SK-N-SH (cell line): Measurements from ENCODE around the gene TEX9. TPM values are rescaled to one million over a fixed set of nuclear protein-coding genes. Genes with fewer than 3 reads are reported as not detected.
A peak's percentile ranks its signal among the peaks of the same experiment; 100 is the strongest.

Source experiments
- CTCF ChIA-PET: fragments of 300-600, 350-600 bp; formaldehyde crosslinking; extraction: SDS; loops from one replicate; lab custom pipeline; 2021; lab: Yijun Ruan, JAX
- POLR2A ChIA-PET: fragments of 350-600 bp; sonication (Branson Sonifier 250); formaldehyde crosslinking; extraction: SDS; loops from one replicate; lab custom pipeline; 2020; ENCODE audit warnings: antibody characterized with exemption, inconsistent platforms; lab: Yijun Ruan, JAX
- DNase-seq: peaks from one replicate; pipeline ENCODE4 v3.0.0; 2012
- H2AFZ ChIP-seq: fragments of 200-600 bp; sonication (generic); 2 replicates; pipeline ENCODE4 v1.8.1; 2016; ENCODE audit warnings: antibody characterized with exemption, mild to moderate bottlenecking, low read depth
- H3F3A ChIP-seq: fragments of 200-600 bp; sonication (generic); replicated peaks from 2 replicates; pipeline ENCODE3; 2016; ENCODE audit warnings: antibody characterized with exemption, mild to moderate bottlenecking; ENCODE audit not compliant: insufficient read depth
- H3K27ac ChIP-seq, 2 experiments: fragments of 200-500 bp in 1 of 2; fragments of 200-600 bp in 1 of 2; sonication (Bioruptor generic) in 1 of 2; sonication (generic), shearing (Covaris generic) in 1 of 2; 2 replicates each; pipeline versions ENCODE4 v1.5.1 to v1.6.1; 2014 to 2016; ENCODE audit warnings: low read depth in 2 of 2, inconsistent platforms in 1 of 2, low read length in 1 of 2, mild to moderate bottlenecking in 1 of 2, mixed read lengths in 1 of 2
- H3K27me3 ChIP-seq: fragments of 200-600 bp; sonication (generic), shearing (Covaris generic); 2 replicates; pipeline ENCODE4 v1.6.1; 2016; ENCODE audit warnings: mixed run types; ENCODE audit not compliant: insufficient read depth
- H3K36me3 ChIP-seq, 2 experiments: fragments of 200-500 bp in 1 of 2; fragments of 200-600 bp in 1 of 2; sonication (Bioruptor generic) in 1 of 2; sonication (generic) in 1 of 2; replicated peaks in 1 of 2; 2 replicates each; pipeline versions ENCODE3 to v1.5.1; 2014 to 2016; ENCODE audit warnings: low read length in 1 of 2, mild to moderate bottlenecking in 1 of 2; ENCODE audit not compliant: insufficient read depth in 2 of 2, control insufficient read depth in 1 of 2
- H3K4me1 ChIP-seq, 2 experiments: fragments of 200-500 bp in 1 of 2; fragments of 200-600 bp in 1 of 2; sonication (Bioruptor generic) in 1 of 2; sonication (generic), shearing (Covaris generic) in 1 of 2; 2 replicates each; pipeline versions ENCODE4 v1.5.1 to v1.6.1; 2014 to 2016; ENCODE audit warnings: low read depth in 1 of 2, low read length in 1 of 2, mixed run types in 1 of 2; ENCODE audit not compliant: insufficient read depth in 2 of 2, control insufficient read depth in 1 of 2
- H3K4me2 ChIP-seq: fragments of 200-600 bp; sonication (generic), shearing (Covaris generic); 2 replicates; pipeline ENCODE4 v1.6.1; 2017; ENCODE audit warnings: mixed run types
- H3K4me3 ChIP-seq, 2 experiments: fragments of 200-500 bp in 1 of 2; fragments of 200-600 bp in 1 of 2; sonication (Bioruptor generic) in 1 of 2; sonication (generic), shearing (Covaris generic) in 1 of 2; 2 replicates each; pipeline versions ENCODE4 v1.5.1 to v1.8.1; 2014 to 2016; ENCODE audit warnings: low read depth in 2 of 2, inconsistent platforms in 1 of 2, low read length in 1 of 2, mild to moderate bottlenecking in 1 of 2, mixed read lengths in 1 of 2, moderate library complexity in 1 of 2
- H3K79me2 ChIP-seq: fragments of 200-600 bp; sonication (generic); 2 replicates; pipeline ENCODE4 v1.8.1; 2017; ENCODE audit warnings: mild to moderate bottlenecking; ENCODE audit not compliant: insufficient read depth
- H3K9ac ChIP-seq: fragments of 200-600 bp; sonication (generic); 2 replicates; pipeline ENCODE4 v1.6.1; 2017; ENCODE audit warnings: mixed run types
- H3K9me2 ChIP-seq: fragments of 200-600 bp; sonication (generic); 2 replicates; pipeline ENCODE4 v1.6.1; 2017; ENCODE audit warnings: mixed run types
- H3K9me3 ChIP-seq: fragments of 200-600 bp; sonication (generic); 2 replicates; pipeline ENCODE4 v1.6.1; 2017; ENCODE audit warnings: mixed run types, mild to moderate bottlenecking, moderate library complexity
- H4K20me1 ChIP-seq: fragments of 200-600 bp; sonication (generic); 2 replicates; pipeline ENCODE4 v1.6.1; 2017; ENCODE audit warnings: mild to moderate bottlenecking, mixed run types; ENCODE audit not compliant: insufficient read depth
- ELF1 ChIP-seq: IDR thresholded peaks from 2 replicates; pipeline ENCODE4 v1.4.0; 2012
- EP300 ChIP-seq, 2 experiments: IDR thresholded peaks; 2 replicates each; pipeline versions ENCODE4 v1.4.0 to v1.6.1; 2012; ENCODE audit warnings: borderline replicate concordance in 1 of 2, low read depth in 1 of 2, low read length in 1 of 2
- FOSL2 ChIP-seq: IDR thresholded peaks from 2 replicates; pipeline ENCODE4 v1.4.0; 2012; ENCODE audit warnings: low read depth, mild to moderate bottlenecking, moderate library complexity, borderline replicate concordance
- FOXJ3 ChIP-seq: sonication (generic); formaldehyde crosslinking; IDR thresholded peaks from 2 replicates; pipeline ENCODE4 v1.5.1; 2020; ENCODE audit warnings: mild to moderate bottlenecking, missing genetic modification reagents
- GABPA ChIP-seq: IDR thresholded peaks from 2 replicates; pipeline ENCODE4 v1.4.0; 2012; ENCODE audit warnings: low read depth, mild to moderate bottlenecking
- IRF3 ChIP-seq: fragments of 150-350 bp; IDR thresholded peaks from 2 replicates; pipeline ENCODE4 v1.6.1; 2016; ENCODE audit warnings: mild to moderate bottlenecking, low read depth, low read length
- MEF2A ChIP-seq: IDR thresholded peaks from 2 replicates; pipeline ENCODE4 v1.4.0; 2012; ENCODE audit warnings: low read depth, borderline replicate concordance
- NFIC ChIP-seq: IDR thresholded peaks from 2 replicates; pipeline ENCODE4 v1.4.0; 2012; ENCODE audit warnings: borderline replicate concordance
- NRF1 ChIP-seq: IDR thresholded peaks from 2 replicates; pipeline ENCODE4 v1.6.1; 2012; ENCODE audit warnings: low read depth, mild to moderate bottlenecking, low read length
- POLR2AphosphoS5 ChIP-seq: IDR thresholded peaks from 2 replicates; pipeline ENCODE4 v1.6.1; 2012; ENCODE audit warnings: low read depth, low read length
- RXRA ChIP-seq: IDR thresholded peaks from 2 replicates; pipeline ENCODE4 v1.4.0; 2012; ENCODE audit warnings: low read depth, mild to moderate bottlenecking, borderline replicate concordance
- TAF1 ChIP-seq: IDR thresholded peaks from 2 replicates; pipeline ENCODE4 v1.6.1; 2012; ENCODE audit warnings: low read depth, mild to moderate bottlenecking, low read length, moderate library complexity, borderline replicate concordance
- WGBS: methylation state at CpG from one replicate; pipeline ENCODE4 v1.1.6; 2017; ENCODE audit warnings: low lambda C conversion rate; 5-methylcytosine and 5-hydroxymethylcytosine counted together
- polyA plus RNA-seq, 3 experiments: library from polyadenylated mRNA; depleted of rRNA; stranded (reverse); fragments of >200 nt; gene quantifications; 2 replicates each; pipeline ENCODE4 v1.2.3, GENCODE V29; 2012

TEX9 gene
- polyA plus RNA-seq, 1 of the 3 experiments (the other 2 are of a cell fraction), result 1.9 TPM

- Histone ChIP-seq H3F3A (peaks cover 16% of the 10 kb centered on the region), H3K27me3 (no peaks in the 10 kb centered on the region), H2AFZ (no peak overlapping the region; the same call in 1 of the 2 replicates), H3K9me2 (no peaks in the 10 kb centered on the region), H4K20me1 (no peaks in the 10 kb centered on the region), H3K36me3 (no peaks in the 10 kb centered on the region), H3K79me2 (no peaks in the 10 kb centered on the region), H3K27ac (peak overlapping the region in 1 of 2 experiments; percentile 69; a peak in 2 of 4 replicates), H3K4me3 (no peak overlapping the region), H3K9ac (no peak overlapping the region), H3K4me2 (no peak overlapping the region)
- no peak for DNase-seq
- TF ChIP-seq TAF1, result no peak
- no peak for TF ChIP-seq GABPA
- 0 out of 2 replicates have a peak, but pooled peaks have one; percentile 17 for TF ChIP-seq MEF2A
- TF ChIP-seq, all 33 proteins: peak for 1
- CTCF ChIA-PET, result interaction anchor here (1.6 kb wide), 1 partner anchor 107 kb away, joined by 4 read pairs; no protein-coding TSS in a partner anchor
- Histone ChIP-seq H3K9me3 (no peaks in the 10 kb centered on the region), H3K4me1 (peaks cover 0 to 19% of the 10 kb centered on the region in 2 experiments; a peak in 2 of 4 replicates)
- 58% methylated on average over 1 of the region's 1 CpG for WGBS
- POLR2A ChIA-PET, result no interaction called here
These were observed 12.1 kb upstream of the TEX9 start for GRCh38 chr15:56353119-56353518.

GRCh38 chr15:56353740-56354139 is 11.5 kb upstream of the TEX9 start:
- Histone ChIP-seq H3K27ac (peak overlapping the region in 1 of 2 experiments; percentile 69; a peak in 2 of 4 replicates), H4K20me1 (no peaks in the 10 kb centered on the region), H3K4me1 (peaks cover 0 to 19% of the 10 kb centered on the region in 2 experiments; a peak in 2 of 4 replicates), H3K4me2 (no peak overlapping the region), H3K9ac (no peak overlapping the region), H3K27me3 (no peaks in the 10 kb centered on the region), H3K9me2 (no peaks in the 10 kb centered on the region), H3K79me2 (no peaks in the 10 kb centered on the region), H3K36me3 (no peaks in the 10 kb centered on the region), H2AFZ (0 out of 2 replicates have a peak overlapping the region, but pooled peaks have one; percentile 14), H3K9me3 (no peaks in the 10 kb centered on the region), H3K4me3 (no peak overlapping the region), H3F3A (peaks cover 16% of the 10 kb centered on the region)
- ChIA-PET POLR2A (no interaction called here), CTCF (interaction anchor here (1.6 kb wide), 1 partner anchor 108 kb away, joined by 4 read pairs; no protein-coding TSS in a partner anchor)
- no peak for DNase-seq
- TF ChIP-seq NRF1 (no peak), IRF3 (no peak), ELF1 (no peak), FOXJ3 (no peak), POLR2AphosphoS5 (no peak), FOSL2 (no peak), RXRA (no peak), NFIC (no peak), TAF1 (no peak), GABPA (no peak), EP300 (IDR thresholded peaks at IDR 0.05; ENCODE audit: borderline replicate concordance in 1 of 2, low read depth in 1 of 2, low read length in 1 of 2) (no peak)
